ENCODE results near the gene FLT4.

DNA sequence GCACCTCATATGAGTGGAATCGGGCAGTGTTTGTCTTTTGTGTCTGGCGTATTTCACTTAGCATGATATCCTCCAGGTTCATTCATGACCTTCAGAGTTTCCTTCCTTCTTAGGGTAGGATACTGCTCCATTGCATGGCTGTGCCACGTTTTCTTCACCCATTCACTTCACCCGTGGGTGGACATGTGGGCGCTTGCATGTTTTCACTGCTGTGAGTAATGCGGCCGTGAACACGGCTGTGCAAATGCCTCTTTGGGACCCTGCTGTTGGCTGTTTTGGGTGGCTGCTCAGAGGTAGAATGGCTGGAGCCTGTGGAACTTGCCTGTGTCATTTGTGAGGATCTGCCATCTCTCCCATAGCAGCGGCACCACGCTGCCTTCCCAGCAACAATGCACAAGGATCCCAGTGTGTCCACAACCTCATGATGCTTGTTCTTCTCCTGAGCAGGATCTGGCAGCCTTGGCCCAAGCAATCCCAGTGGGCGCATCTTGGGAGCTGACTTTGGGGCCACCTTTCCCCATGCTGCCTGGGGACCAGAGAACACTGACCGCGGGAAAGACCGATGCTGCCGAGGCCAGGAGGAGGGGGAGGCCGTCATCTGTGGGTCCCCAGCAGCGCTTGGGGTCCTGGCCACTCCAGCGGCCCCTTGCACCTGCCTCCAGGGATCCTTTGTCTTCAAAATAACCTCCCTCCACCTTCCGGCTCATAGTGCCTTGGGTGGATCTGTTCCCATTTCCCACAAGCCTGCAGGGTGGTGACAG is 55.8 kb downstream of the FLT4 start:
- TF ChIP-seq MXI1 (conservative IDR thresholded peaks at IDR 0.05; ENCODE audit: poor library complexity, severe bottlenecking) (no peak), TAF1 (IDR thresholded peaks at IDR 0.05; ENCODE audit: low read depth) (no peak)
